Endodermal cell (in vitro differentiated cells): ENCODE results near the gene MINDY4B. TPM values are rescaled to one million over a fixed set of nuclear protein-coding genes. Genes with fewer than 3 reads are reported as not detected.

Experiments
- DNase-seq: peaks from one replicate; pipeline ENCODE4 v3.0.0-alpha.2; 2017
- H3K27ac ChIP-seq: 2 replicates; pipeline ENCODE4 v1.5.1; 2013; ENCODE audit warnings: mild to moderate bottlenecking, low read depth, low read length, moderate library complexity
- H3K27me3 ChIP-seq: 2 replicates; pipeline ENCODE4 v1.6.1; 2013; ENCODE audit warnings: mild to moderate bottlenecking, low read length, moderate library complexity; ENCODE audit not compliant: insufficient read depth, control insufficient read depth, poor library complexity, severe bottlenecking
- H3K36me3 ChIP-seq: 2 replicates; pipeline ENCODE4 v1.7.0; 2013; ENCODE audit warnings: mild to moderate bottlenecking, low read length, moderate library complexity; ENCODE audit not compliant: control insufficient read depth, insufficient read depth
- H3K4me1 ChIP-seq: one replicate; pipeline ENCODE4 v1.7.0; 2013; ENCODE audit warnings: low read length; ENCODE audit not compliant: control insufficient read depth, insufficient read depth
- H3K4me3 ChIP-seq: 2 replicates; pipeline ENCODE4 v1.5.1; 2013; ENCODE audit warnings: mild to moderate bottlenecking, low read length, moderate library complexity
- H3K9ac ChIP-seq: 2 replicates; pipeline ENCODE4 v1.6.1; 2013; ENCODE audit warnings: mild to moderate bottlenecking, low read length, moderate library complexity; ENCODE audit not compliant: poor library complexity, severe bottlenecking; ENCODE audit errors: extremely low read depth
- H3K9me3 ChIP-seq: 2 replicates; pipeline ENCODE4 v1.6.1; 2013; ENCODE audit warnings: mild to moderate bottlenecking, low read length, moderate library complexity; ENCODE audit not compliant: control insufficient read depth
- H3K27ac Mint-ChIP-seq: 2 replicates; pipeline ENCODE4 v1.8.0; 2020; ENCODE audit warnings: mixed read lengths
- H3K27me3 Mint-ChIP-seq: 2 replicates; pipeline ENCODE4 v1.8.0; 2021; ENCODE audit warnings: mild to moderate bottlenecking, mixed read lengths; ENCODE audit not compliant: insufficient read depth
- H3K36me3 Mint-ChIP-seq: 2 replicates; pipeline ENCODE4 v1.8.0; 2020; ENCODE audit warnings: low read depth, mixed read lengths
- H3K4me1 Mint-ChIP-seq: 2 replicates; pipeline ENCODE4 v1.8.0; 2020; ENCODE audit warnings: mixed read lengths
- H3K4me3 Mint-ChIP-seq: 2 replicates; pipeline ENCODE4 v1.8.0; 2020; ENCODE audit warnings: mild to moderate bottlenecking, moderate library complexity, mixed read lengths
- H3K9me3 Mint-ChIP-seq: 2 replicates; pipeline ENCODE4 v1.8.0; 2020; ENCODE audit warnings: mild to moderate bottlenecking, mixed read lengths
- WGBS, 2 experiments: methylation state at CpG; one replicate each; pipeline versions ENCODE4 v1.1.5 to v1.1.7; 2013; ENCODE audit warnings: missing lambda C conversion rate in 2 of 2, mixed read lengths in 1 of 2; ENCODE audit not compliant: insufficient coverage in 1 of 2, insufficient read length in 1 of 2; 5-methylcytosine and 5-hydroxymethylcytosine counted together
- total RNA-seq, 2 donors: library from RNA; stranded (reverse); fragmentation: NEBNext Ultra II Directional in 1 of 2; extraction: Animal tissue kit (Norgen Biotek cat#: 25700) in 1 of 2; gene quantifications; 2 replicates in 1 of 2; 3 replicates in 1 of 2; pipeline ENCODE4 v1.2.1, GENCODE V29; 2021
- TF ChIP-seq, protein P1 (sequence below): fragments of 200-600 bp; sonication (generic); conservative IDR thresholded peaks from 2 replicates; pipeline ENCODE4 v1.5.0; 2021; ENCODE audit warnings: antibody characterized with exemption, mild to moderate bottlenecking

MINDY4B gene
- total RNA-seq, 2 donors from 2014 or later = not detected

DNA sequence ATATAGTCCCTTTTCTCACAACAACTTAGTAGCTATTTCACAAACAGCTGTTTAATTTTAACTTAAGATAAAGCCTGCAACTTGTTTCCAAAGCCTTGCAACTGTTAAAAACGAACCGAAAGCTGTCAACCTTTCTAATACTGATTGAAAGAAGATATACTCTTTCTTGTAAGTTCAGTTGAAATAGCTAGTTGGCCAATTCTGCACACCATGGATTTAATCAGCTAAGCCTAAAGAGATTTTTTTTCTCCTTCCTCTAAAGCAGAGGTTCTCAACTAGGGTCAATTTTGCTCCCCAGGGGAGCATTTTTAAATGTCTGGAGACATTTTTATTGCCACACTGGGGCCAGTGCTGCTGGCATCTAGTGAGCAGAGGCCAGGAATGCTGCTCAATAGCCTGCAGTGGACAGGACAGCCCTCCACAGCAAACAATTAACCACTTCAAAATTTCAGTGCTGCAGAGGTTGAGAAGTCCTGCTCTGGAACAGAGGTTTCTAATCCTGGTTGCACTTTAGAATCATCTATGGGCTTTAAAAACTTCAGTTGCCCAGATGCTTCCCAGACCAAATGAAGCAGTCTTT, 26.2 kb downstream of the MINDY4B start:
- H3K9me3 ChIP-seq = no peaks in the 10 kb centered on the region
- 95 to 100% methylated on average over 2 of the region's 2 CpGs for WGBS, 2 experiments
- no peaks in the 10 kb centered on the region for H3K4me1 ChIP-seq
- DNase-seq = no peak
- H3K36me3 Mint-ChIP-seq = no peaks in the 10 kb centered on the region
- H3K9ac ChIP-seq = no peak overlapping the region
- TF ChIP-seq, protein P1, sequence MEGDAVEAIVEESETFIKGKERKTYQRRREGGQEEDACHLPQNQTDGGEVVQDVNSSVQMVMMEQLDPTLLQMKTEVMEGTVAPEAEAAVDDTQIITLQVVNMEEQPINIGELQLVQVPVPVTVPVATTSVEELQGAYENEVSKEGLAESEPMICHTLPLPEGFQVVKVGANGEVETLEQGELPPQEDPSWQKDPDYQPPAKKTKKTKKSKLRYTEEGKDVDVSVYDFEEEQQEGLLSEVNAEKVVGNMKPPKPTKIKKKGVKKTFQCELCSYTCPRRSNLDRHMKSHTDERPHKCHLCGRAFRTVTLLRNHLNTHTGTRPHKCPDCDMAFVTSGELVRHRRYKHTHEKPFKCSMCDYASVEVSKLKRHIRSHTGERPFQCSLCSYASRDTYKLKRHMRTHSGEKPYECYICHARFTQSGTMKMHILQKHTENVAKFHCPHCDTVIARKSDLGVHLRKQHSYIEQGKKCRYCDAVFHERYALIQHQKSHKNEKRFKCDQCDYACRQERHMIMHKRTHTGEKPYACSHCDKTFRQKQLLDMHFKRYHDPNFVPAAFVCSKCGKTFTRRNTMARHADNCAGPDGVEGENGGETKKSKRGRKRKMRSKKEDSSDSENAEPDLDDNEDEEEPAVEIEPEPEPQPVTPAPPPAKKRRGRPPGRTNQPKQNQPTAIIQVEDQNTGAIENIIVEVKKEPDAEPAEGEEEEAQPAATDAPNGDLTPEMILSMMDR = no peak
- H3K9me3 Mint-ChIP-seq = no peaks in the 10 kb centered on the region
- H3K4me1 Mint-ChIP-seq = peaks cover 7% of the 10 kb centered on the region
- H3K36me3 ChIP-seq = no peaks in the 10 kb centered on the region
- H3K4me3 Mint-ChIP-seq = no peak overlapping the region
- H3K4me3 ChIP-seq = no peak overlapping the region
- H3K27ac ChIP-seq = no peak overlapping the region
- H3K27me3 ChIP-seq = no peaks in the 10 kb centered on the region
- no peak overlapping the region for H3K27ac Mint-ChIP-seq
- H3K27me3 Mint-ChIP-seq = peaks cover 2% of the 10 kb centered on the region

DNA sequence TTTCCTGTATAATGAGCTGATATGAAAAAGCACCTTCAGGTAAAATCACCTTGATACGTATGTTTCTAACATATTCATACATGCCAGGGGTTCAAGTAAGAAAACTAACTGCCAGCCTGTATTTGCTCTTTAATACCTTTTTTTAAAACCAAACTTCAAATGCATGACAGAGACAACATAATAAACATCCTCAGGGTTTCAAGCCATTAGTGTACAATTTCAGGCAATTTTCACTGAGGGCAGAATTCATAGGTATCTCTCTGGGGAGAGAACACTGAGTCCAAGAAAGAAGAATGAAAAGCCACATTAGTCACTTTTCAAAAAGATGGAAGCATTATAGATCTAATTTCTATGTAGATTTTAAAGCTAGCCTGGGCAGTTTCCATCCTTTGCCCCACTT, 26.9 kb downstream of the MINDY4B start:
- DNase-seq = no peak
- Histone ChIP-seq H3K4me1 (no peaks in the 10 kb centered on the region), H3K9ac (no peak overlapping the region), H3K9me3 (no peaks in the 10 kb centered on the region), H3K36me3 (no peaks in the 10 kb centered on the region), H3K27me3 (no peaks in the 10 kb centered on the region), H3K27ac (no peak overlapping the region), H3K4me3 (no peak overlapping the region)
- Mint-ChIP-seq H3K36me3 (no peaks in the 10 kb centered on the region), H3K9me3 (no peaks in the 10 kb centered on the region), H3K27ac (no peak overlapping the region), H3K4me1 (peaks cover 7% of the 10 kb centered on the region), H3K27me3 (no peaks in the 10 kb centered on the region), H3K4me3 (no peak overlapping the region)
- WGBS, 2 experiments = 95 to 100% methylated on average over 1 of the region's 1 CpG
- TF ChIP-seq, protein P1 = no peak

DNA sequence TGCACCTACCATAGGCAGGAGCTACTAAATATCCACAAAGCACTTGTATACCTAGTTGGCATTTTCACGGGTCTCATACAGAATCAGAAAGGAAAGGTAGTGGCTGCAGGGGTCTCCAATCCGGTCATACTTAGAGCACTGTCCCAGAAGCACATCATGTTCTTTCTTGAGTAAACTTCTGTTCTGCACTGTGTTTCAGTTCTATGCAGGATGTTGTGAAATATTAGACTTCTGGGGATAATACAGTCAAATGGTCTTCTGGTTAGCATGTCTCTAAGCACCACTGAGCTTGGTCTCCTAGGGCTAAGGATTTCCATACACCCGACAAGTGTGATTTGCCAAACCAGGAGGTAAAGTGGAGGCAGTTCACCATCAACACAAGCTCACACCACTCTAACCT, 27.9 kb downstream of the MINDY4B start:
- no peak overlapping the region for H3K4me3 ChIP-seq
- no peak overlapping the region for H3K9ac ChIP-seq
- no peak overlapping the region for H3K27ac ChIP-seq
- H3K27ac Mint-ChIP-seq = no peak overlapping the region
- no peaks in the 10 kb centered on the region for H3K27me3 ChIP-seq
- no peak for DNase-seq
- H3K9me3 ChIP-seq = no peaks in the 10 kb centered on the region
- H3K36me3 Mint-ChIP-seq = no peaks in the 10 kb centered on the region
- TF ChIP-seq, protein P1 = no peak
- no peaks in the 10 kb centered on the region for H3K9me3 Mint-ChIP-seq
- H3K4me1 ChIP-seq = no peaks in the 10 kb centered on the region
- H3K4me3 Mint-ChIP-seq = no peak overlapping the region
- H3K36me3 ChIP-seq = no peaks in the 10 kb centered on the region
- 88 to 93% methylated on average over 2 to 3 of the region's 3 CpGs for WGBS, 2 experiments
- peaks cover 7% of the 10 kb centered on the region for H3K4me1 Mint-ChIP-seq
- H3K27me3 Mint-ChIP-seq = no peaks in the 10 kb centered on the region
